Neural cell (in vitro differentiated cells): ENCODE measurements around the gene ITPK1.

Experiments used
- CTCF ChIP-seq: fragments of 450-650 bp; IDR thresholded peaks from 2 replicates; pipeline ENCODE4 v1.5.1; 2014; ENCODE audit warnings: antibody characterized with exemption, mild to moderate bottlenecking, moderate library complexity; ENCODE audit not compliant: poor library complexity, severe bottlenecking
- EZH2 ChIP-seq: fragments of 200-600, 300-800 bp; shearing (Covaris generic), sonication (generic); IDR thresholded peaks from 2 replicates; pipeline ENCODE4 v1.6.1; 2014; ENCODE audit warnings: antibody characterized with exemption, low read length, borderline replicate concordance, mild to moderate bottlenecking; ENCODE audit not compliant: insufficient read depth, poor library complexity, severe bottlenecking
- RAD21 ChIP-seq: fragments of 450-650 bp; conservative IDR thresholded peaks from 2 replicates; pipeline ENCODE4 v1.6.1; 2014; ENCODE audit warnings: antibody characterized with exemption, mild to moderate bottlenecking, moderate library complexity
- TF ChIP-seq, protein P1 (sequence below): IDR thresholded peaks from 2 replicates; pipeline ENCODE4 v1.6.1; 2012; ENCODE audit warnings: borderline replicate concordance

DNA sequence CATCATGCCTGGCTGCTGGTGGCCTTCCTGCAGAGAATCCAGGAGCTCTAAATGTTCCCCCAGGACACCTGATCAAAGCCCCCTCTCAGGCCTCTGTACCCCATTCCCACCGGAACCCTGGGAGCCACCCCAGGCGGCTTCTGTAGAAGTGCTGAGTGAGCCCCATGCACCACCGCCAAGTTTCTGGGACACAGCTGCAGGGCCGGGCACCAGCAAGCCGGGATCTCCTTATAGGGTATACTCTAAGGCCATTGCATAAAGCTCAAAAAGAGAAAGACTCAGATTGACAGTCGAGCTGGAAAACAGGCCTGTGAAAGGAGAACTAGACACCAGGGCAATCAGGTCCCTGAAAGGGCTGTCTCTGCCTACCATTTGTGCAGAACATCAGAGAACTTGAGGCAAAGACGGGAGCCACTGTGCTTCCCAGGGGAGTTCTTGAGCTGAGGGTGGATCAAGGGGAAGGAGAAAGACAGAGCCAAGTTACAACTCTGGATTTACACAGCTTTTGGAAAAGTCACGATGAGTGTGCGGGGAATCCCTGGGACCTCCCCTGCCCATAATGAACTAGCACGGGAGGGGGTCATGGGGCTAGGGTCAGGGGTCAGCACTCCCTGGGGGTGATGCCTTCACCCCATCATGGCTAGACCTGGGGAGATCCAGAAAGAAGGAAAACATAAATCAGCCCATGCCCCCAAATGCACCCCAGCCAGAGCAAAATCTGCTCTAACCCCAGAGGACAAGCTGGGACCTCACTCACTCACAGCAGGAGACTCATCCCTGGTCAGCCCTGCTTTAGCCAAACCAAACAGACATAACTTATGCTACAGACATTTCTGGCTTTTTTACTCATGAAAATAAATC, 51.1 kb downstream of the ITPK1 start:
- TF ChIP-seq, protein P1, sequence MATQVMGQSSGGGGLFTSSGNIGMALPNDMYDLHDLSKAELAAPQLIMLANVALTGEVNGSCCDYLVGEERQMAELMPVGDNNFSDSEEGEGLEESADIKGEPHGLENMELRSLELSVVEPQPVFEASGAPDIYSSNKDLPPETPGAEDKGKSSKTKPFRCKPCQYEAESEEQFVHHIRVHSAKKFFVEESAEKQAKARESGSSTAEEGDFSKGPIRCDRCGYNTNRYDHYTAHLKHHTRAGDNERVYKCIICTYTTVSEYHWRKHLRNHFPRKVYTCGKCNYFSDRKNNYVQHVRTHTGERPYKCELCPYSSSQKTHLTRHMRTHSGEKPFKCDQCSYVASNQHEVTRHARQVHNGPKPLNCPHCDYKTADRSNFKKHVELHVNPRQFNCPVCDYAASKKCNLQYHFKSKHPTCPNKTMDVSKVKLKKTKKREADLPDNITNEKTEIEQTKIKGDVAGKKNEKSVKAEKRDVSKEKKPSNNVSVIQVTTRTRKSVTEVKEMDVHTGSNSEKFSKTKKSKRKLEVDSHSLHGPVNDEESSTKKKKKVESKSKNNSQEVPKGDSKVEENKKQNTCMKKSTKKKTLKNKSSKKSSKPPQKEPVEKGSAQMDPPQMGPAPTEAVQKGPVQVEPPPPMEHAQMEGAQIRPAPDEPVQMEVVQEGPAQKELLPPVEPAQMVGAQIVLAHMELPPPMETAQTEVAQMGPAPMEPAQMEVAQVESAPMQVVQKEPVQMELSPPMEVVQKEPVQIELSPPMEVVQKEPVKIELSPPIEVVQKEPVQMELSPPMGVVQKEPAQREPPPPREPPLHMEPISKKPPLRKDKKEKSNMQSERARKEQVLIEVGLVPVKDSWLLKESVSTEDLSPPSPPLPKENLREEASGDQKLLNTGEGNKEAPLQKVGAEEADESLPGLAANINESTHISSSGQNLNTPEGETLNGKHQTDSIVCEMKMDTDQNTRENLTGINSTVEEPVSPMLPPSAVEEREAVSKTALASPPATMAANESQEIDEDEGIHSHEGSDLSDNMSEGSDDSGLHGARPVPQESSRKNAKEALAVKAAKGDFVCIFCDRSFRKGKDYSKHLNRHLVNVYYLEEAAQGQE = no peak
- TF ChIP-seq CTCF (no peak), RAD21 (no peak), EZH2 (no peak)
